SK-N-SH (cell line): ENCODE results near the gene MATN4. TPM values are rescaled to one million over a fixed set of nuclear protein-coding genes. Genes with fewer than 3 reads are reported as not detected.

Experiments used
- CTCF ChIA-PET: fragments of 300-600, 350-600 bp; formaldehyde crosslinking; extraction: SDS; loops from one replicate; lab custom pipeline; 2021; lab: Yijun Ruan, JAX
- POLR2A ChIA-PET: fragments of 350-600 bp; sonication (Branson Sonifier 250); formaldehyde crosslinking; extraction: SDS; loops from one replicate; lab custom pipeline; 2020; ENCODE audit warnings: antibody characterized with exemption, inconsistent platforms; lab: Yijun Ruan, JAX
- DNase-seq: peaks from one replicate; pipeline ENCODE4 v3.0.0; 2012
- H2AFZ ChIP-seq: fragments of 200-600 bp; sonication (generic); 2 replicates; pipeline ENCODE4 v1.8.1; 2016; ENCODE audit warnings: antibody characterized with exemption, mild to moderate bottlenecking, low read depth
- H3F3A ChIP-seq: fragments of 200-600 bp; sonication (generic); replicated peaks from 2 replicates; pipeline ENCODE3; 2016; ENCODE audit warnings: antibody characterized with exemption, mild to moderate bottlenecking; ENCODE audit not compliant: insufficient read depth
- H3K27ac ChIP-seq, 2 experiments: fragments of 200-500 bp in 1 of 2; fragments of 200-600 bp in 1 of 2; sonication (Bioruptor generic) in 1 of 2; sonication (generic), shearing (Covaris generic) in 1 of 2; 2 replicates each; pipeline versions ENCODE4 v1.5.1 to v1.6.1; 2014 to 2016; ENCODE audit warnings: low read depth in 2 of 2, inconsistent platforms in 1 of 2, low read length in 1 of 2, mild to moderate bottlenecking in 1 of 2, mixed read lengths in 1 of 2
- H3K27me3 ChIP-seq: fragments of 200-600 bp; sonication (generic), shearing (Covaris generic); 2 replicates; pipeline ENCODE4 v1.6.1; 2016; ENCODE audit warnings: mixed run types; ENCODE audit not compliant: insufficient read depth
- H3K36me3 ChIP-seq, 2 experiments: fragments of 200-500 bp in 1 of 2; fragments of 200-600 bp in 1 of 2; sonication (Bioruptor generic) in 1 of 2; sonication (generic) in 1 of 2; replicated peaks in 1 of 2; 2 replicates each; pipeline versions ENCODE3 to v1.5.1; 2014 to 2016; ENCODE audit warnings: low read length in 1 of 2, mild to moderate bottlenecking in 1 of 2; ENCODE audit not compliant: insufficient read depth in 2 of 2, control insufficient read depth in 1 of 2
- H3K4me1 ChIP-seq, 2 experiments: fragments of 200-500 bp in 1 of 2; fragments of 200-600 bp in 1 of 2; sonication (Bioruptor generic) in 1 of 2; sonication (generic), shearing (Covaris generic) in 1 of 2; 2 replicates each; pipeline versions ENCODE4 v1.5.1 to v1.6.1; 2014 to 2016; ENCODE audit warnings: low read depth in 1 of 2, low read length in 1 of 2, mixed run types in 1 of 2; ENCODE audit not compliant: insufficient read depth in 2 of 2, control insufficient read depth in 1 of 2
- H3K4me2 ChIP-seq: fragments of 200-600 bp; sonication (generic), shearing (Covaris generic); 2 replicates; pipeline ENCODE4 v1.6.1; 2017; ENCODE audit warnings: mixed run types
- H3K4me3 ChIP-seq, 2 experiments: fragments of 200-500 bp in 1 of 2; fragments of 200-600 bp in 1 of 2; sonication (Bioruptor generic) in 1 of 2; sonication (generic), shearing (Covaris generic) in 1 of 2; 2 replicates each; pipeline versions ENCODE4 v1.5.1 to v1.8.1; 2014 to 2016; ENCODE audit warnings: low read depth in 2 of 2, inconsistent platforms in 1 of 2, low read length in 1 of 2, mild to moderate bottlenecking in 1 of 2, mixed read lengths in 1 of 2, moderate library complexity in 1 of 2
- H3K79me2 ChIP-seq: fragments of 200-600 bp; sonication (generic); 2 replicates; pipeline ENCODE4 v1.8.1; 2017; ENCODE audit warnings: mild to moderate bottlenecking; ENCODE audit not compliant: insufficient read depth
- H3K9ac ChIP-seq: fragments of 200-600 bp; sonication (generic); 2 replicates; pipeline ENCODE4 v1.6.1; 2017; ENCODE audit warnings: mixed run types
- H3K9me2 ChIP-seq: fragments of 200-600 bp; sonication (generic); 2 replicates; pipeline ENCODE4 v1.6.1; 2017; ENCODE audit warnings: mixed run types
- H3K9me3 ChIP-seq: fragments of 200-600 bp; sonication (generic); 2 replicates; pipeline ENCODE4 v1.6.1; 2017; ENCODE audit warnings: mixed run types, mild to moderate bottlenecking, moderate library complexity
- H4K20me1 ChIP-seq: fragments of 200-600 bp; sonication (generic); 2 replicates; pipeline ENCODE4 v1.6.1; 2017; ENCODE audit warnings: mild to moderate bottlenecking, mixed run types; ENCODE audit not compliant: insufficient read depth
- CHD2 ChIP-seq: fragments of 150-350 bp; IDR thresholded peaks from 2 replicates; pipeline ENCODE4 v1.6.1; 2018; ENCODE audit warnings: low read length; ENCODE audit not compliant: partially characterized antibody
- ELF1 ChIP-seq: IDR thresholded peaks from 2 replicates; pipeline ENCODE4 v1.4.0; 2012
- EZH2phosphoT487 ChIP-seq: fragments of 200-600 bp; sonication (generic); IDR thresholded peaks from 2 replicates; pipeline ENCODE4 v1.6.1; 2017; ENCODE audit warnings: low read depth, mixed run types, mild to moderate bottlenecking, antibody characterized with exemption, moderate library complexity, borderline replicate concordance
- FOXJ3 ChIP-seq: sonication (generic); formaldehyde crosslinking; IDR thresholded peaks from 2 replicates; pipeline ENCODE4 v1.5.1; 2020; ENCODE audit warnings: mild to moderate bottlenecking, missing genetic modification reagents
- JUND ChIP-seq: IDR thresholded peaks from 2 replicates; pipeline ENCODE4 v1.4.0; 2012
- PBX3 ChIP-seq: IDR thresholded peaks from 2 replicates; pipeline ENCODE4; 2012
- POLR2AphosphoS5 ChIP-seq: IDR thresholded peaks from 2 replicates; pipeline ENCODE4 v1.6.1; 2012; ENCODE audit warnings: low read depth, low read length
- RAD21 ChIP-seq: IDR thresholded peaks from 2 replicates; pipeline ENCODE4 v1.6.1; 2012; ENCODE audit warnings: mild to moderate bottlenecking, low read length
- REST ChIP-seq: IDR thresholded peaks from 2 replicates; pipeline ENCODE4 v1.6.1; 2012; ENCODE audit warnings: mild to moderate bottlenecking, low read depth, low read length, moderate library complexity
- RXRA ChIP-seq: IDR thresholded peaks from 2 replicates; pipeline ENCODE4 v1.4.0; 2012; ENCODE audit warnings: low read depth, mild to moderate bottlenecking, borderline replicate concordance
- SIN3A ChIP-seq: IDR thresholded peaks from 2 replicates; pipeline ENCODE4 v1.6.1; 2012; ENCODE audit warnings: low read depth, mild to moderate bottlenecking, low read length, moderate library complexity, borderline replicate concordance
- TEAD4 ChIP-seq: IDR thresholded peaks from 2 replicates; pipeline ENCODE4 v1.4.0; 2012; ENCODE audit warnings: mild to moderate bottlenecking, borderline replicate concordance; ENCODE audit not compliant: insufficient read depth
- YY1 ChIP-seq: IDR thresholded peaks from 2 replicates; pipeline ENCODE4 v1.4.0; 2012; ENCODE audit warnings: low read depth, mild to moderate bottlenecking
- WGBS: methylation state at CpG from one replicate; pipeline ENCODE4 v1.1.6; 2017; ENCODE audit warnings: low lambda C conversion rate; 5-methylcytosine and 5-hydroxymethylcytosine counted together
- polyA plus RNA-seq, 3 experiments: library from polyadenylated mRNA; depleted of rRNA; stranded (reverse); fragments of >200 nt; gene quantifications; 2 replicates each; pipeline ENCODE4 v1.2.3, GENCODE V29; 2012

MATN4 gene
- polyA plus RNA-seq, 1 of the 3 experiments (the other 2 are of a cell fraction): 0.16 TPM

GRCh38 chr20:45346851-45347250, 38.8 kb upstream of the MATN4 start:
- DNase-seq: no peak
- H3K9ac ChIP-seq: peak overlapping the region; percentile 96
- WGBS: 69% methylated on average over 5 of the region's 5 CpGs
- H3K4me1 ChIP-seq: peaks cover 53 to 56% of the 10 kb centered on the region in 2 experiments
- H3K79me2 ChIP-seq: peaks cover 62% of the 10 kb centered on the region
- H3K4me2 ChIP-seq: peak overlapping the region; percentile 96
- peaks cover 16% of the 10 kb centered on the region for H3F3A ChIP-seq
- H3K27me3 ChIP-seq: no peaks in the 10 kb centered on the region
- TF ChIP-seq POLR2AphosphoS5: no peak
- no peak for TF ChIP-seq YY1
- no peak for TF ChIP-seq JUND
- TF ChIP-seq SIN3A: no peak
- TF ChIP-seq REST: no peak
- TF ChIP-seq RAD21: no peak
- TF ChIP-seq EZH2phosphoT487: no peak
- no peak for TF ChIP-seq CHD2
- no peak for TF ChIP-seq PBX3
- no peaks in the 10 kb centered on the region for H3K36me3 ChIP-seq
- peak overlapping the region in 1 of 2 experiments; percentile 60; a peak in 1 of 4 replicates for H3K27ac ChIP-seq
- peaks cover 5% of the 10 kb centered on the region; the same call in 1 of the 2 replicates for H4K20me1 ChIP-seq
- H3K9me3 ChIP-seq: no peaks in the 10 kb centered on the region
- POLR2A ChIA-PET: interaction anchor here (0.7 to 1.2 kb wide), 3 partner anchors 12 to 69 kb away, joined by 3 read pairs; partner anchors contain the start of genes PIGT and SYS1
- peak overlapping the region; percentile 72 to 87; a peak in 3 of 4 replicates for H3K4me3 ChIP-seq
- no peaks in the 10 kb centered on the region for H3K9me2 ChIP-seq
- CTCF ChIA-PET: interaction anchor here (0.7 to 3.4 kb wide), 5 partner anchors 16 to 90 kb away, joined by 3 to 22 read pairs (median 4); partner anchors contain the start of gene SYS1
- no peak overlapping the region for H2AFZ ChIP-seq

GRCh38 chr20:45346291-45346718, 38.2 kb upstream of the MATN4 start:
- WGBS: 81% methylated on average over 2 of the region's 3 CpGs
- Histone ChIP-seq H3K4me3 (peak overlapping the region; percentile 72 to 87; a peak in 3 of 4 replicates), H3F3A (peaks cover 16% of the 10 kb centered on the region), H3K9me2 (no peaks in the 10 kb centered on the region), H3K27ac (no peak overlapping the region), H4K20me1 (peaks cover 8% of the 10 kb centered on the region; the same call in 1 of the 2 replicates), H2AFZ (no peak overlapping the region), H3K4me1 (peaks cover 59 to 62% of the 10 kb centered on the region in 2 experiments), H3K36me3 (no peaks in the 10 kb centered on the region), H3K9ac (peak overlapping the region; percentile 96), H3K27me3 (no peaks in the 10 kb centered on the region), H3K79me2 (peaks cover 67% of the 10 kb centered on the region), H3K4me2 (peak overlapping the region; percentile 96), H3K9me3 (no peaks in the 10 kb centered on the region)
- ChIA-PET POLR2A (interaction anchor here (0.7 to 1.2 kb wide), 2 partner anchors 13 to 16 kb away, joined by 3 read pairs; partner anchors contain the start of gene SYS1), CTCF (interaction anchor here (1.1 to 3.4 kb wide), 4 partner anchors 16 to 104 kb away, joined by 4 to 22 read pairs (median 8); partner anchors contain the start of gene SYS1)
- no peak for TF ChIP-seq ELF1
- 0 out of 2 replicates have a peak, but pooled peaks have one; percentile 15 for TF ChIP-seq RXRA
- TF ChIP-seq TEAD4: no peak
- TF ChIP-seq FOXJ3 (CRISPR knock-in tag): no peak
- DNase-seq: no peak
